NCI-H1417 treated with DMSO at 0.1 percent for 48 hours (cell line): ENCODE measurements around the gene RAB23.

ENCODE experiments used
- DNase-seq: peaks from one replicate; lab custom pipeline; 2025; lab: John Stamatoyannopoulos, UW

The RAB23 gene

DNA sequence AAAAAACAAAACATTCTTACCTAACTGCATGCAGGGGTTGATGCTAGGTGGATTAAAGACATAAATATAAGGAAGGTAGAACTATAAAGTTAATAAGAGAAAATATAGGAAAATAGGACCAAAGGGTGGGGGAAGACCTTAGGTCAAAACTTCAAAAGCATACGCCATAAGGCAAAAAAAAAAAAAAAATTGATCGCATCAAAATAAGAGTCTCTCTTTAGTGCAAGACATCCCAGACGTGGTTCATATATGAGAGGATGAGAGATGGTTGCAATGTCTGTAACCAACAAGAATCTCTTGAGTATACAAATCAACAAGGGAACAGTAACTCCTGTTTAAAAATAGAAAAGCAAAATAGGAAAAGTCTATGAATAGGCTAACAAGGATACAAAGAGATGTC lies 41.5 kb downstream of the RAB23 start:
- no peak for DNase-seq

GRCh38 chr6:57177545-57178265 lies 44.4 kb downstream of the RAB23 start:
- no peak for DNase-seq

- no peak for DNase-seq
Measured at GRCh38 chr6:57174511-57174907, 47.6 kb downstream of the RAB23 start.

DNA sequence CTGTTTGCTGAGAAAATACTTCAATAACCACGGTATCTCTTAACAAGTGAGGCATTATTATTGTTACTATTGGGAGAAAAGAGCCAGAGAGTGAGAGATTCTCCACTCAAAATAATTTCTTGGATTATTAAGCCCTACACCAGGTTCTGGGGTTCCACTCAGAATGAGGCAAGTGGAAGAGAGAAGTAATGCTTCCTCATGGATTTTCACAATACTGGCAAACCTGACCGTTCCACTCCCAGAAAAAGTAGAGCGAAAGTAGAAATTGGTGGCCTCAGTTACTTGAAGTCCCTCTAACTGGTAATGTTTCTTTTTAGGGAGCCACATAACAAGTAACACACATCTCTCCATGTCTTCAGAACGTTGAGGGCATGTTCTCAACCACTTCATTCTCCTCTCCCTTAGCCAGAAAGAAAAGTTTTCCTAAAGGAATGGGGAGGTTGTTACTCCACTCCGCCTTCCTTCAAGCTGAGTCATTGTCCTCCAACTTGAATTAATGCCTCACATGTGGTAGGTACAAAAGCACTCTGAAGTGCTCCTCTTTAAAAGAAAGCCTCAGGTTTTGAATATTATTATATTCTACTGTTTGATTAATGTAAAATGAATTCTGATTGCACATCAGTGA lies 48.1 kb downstream of the RAB23 start:
- DNase-seq, result no peak

DNA sequence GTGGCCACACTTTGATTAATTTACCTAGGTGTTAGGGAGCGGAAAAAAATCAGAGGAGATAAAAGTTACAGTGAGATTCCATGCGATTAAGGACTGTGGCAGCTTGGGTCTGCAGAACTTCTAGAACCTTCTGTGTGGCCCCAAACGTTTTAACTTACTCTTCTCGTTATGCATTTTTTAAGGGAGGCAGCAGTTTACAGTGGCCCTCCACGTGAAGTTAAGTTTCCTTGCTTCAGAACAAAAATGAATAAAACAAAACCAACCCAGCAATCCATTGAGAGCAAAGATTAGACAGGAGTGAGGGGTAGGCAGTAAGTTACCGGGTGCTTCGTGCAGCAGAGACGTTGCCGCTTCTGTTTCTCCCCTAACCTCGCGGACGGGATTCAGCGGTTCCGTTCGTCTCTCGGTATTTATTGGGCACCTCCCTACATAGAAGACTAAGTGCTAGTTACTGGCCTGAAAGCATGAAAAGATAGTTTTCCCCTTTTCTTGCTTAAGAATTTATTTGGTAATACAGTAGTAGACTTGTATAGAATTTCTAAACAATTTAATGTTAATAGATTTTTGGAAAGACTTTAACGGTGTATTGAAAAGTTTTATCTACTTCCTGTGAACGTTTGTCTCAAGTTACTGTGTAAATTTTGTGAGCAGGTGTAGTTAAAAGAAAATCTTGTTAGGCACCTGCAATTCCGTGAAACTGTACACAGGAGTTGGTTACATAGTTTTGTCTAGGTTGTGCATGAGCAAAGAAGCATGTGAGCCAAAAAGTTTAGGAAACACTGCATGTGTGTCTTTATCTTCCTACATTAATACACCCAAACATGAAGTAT lies 48.8 kb downstream of the RAB23 start:
- no peak for DNase-seq

DNA sequence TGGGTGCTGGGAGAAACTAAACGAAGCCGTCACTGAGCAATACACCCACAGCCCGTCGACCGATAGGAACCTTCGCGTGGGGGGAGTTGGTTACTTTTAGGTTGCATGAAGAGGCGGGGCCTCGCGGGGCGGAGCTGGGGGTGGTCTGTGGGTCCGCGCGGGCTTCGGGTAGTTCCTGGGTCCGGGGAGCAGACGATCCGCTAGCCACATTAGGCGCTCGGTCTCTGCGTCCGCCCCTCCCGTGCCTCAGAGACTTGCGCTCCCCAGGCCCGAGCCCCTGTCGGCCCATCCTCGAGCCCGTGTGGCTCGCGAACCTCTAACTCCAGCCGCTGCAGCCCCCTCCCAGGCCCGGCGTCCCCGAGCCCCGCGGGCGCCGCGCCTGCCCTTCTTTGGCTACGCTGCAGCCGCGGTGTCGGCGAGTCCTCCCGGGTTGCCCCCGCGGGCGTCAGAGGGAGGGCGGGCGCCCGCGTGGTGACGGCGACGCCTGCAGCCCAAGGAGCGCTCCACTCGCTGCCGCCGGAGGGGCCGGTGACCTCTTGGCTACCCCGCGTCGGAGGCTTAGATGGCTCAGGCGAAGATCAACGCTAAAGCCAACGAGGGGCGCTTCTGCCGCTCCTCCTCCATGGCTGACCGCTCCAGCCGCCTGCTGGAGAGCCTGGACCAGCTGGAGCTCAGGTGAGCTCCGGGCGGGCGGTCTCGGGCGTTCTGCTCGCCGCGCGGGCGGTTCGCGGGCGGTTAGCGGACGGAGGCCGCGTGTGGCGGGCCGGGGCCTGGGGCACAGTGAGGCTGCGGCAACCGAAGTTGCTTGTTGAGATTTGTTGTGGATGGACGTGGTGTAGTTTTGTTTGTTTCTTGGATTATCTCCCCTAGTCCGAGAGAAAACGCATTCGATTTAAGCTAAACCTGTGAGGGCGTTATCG lies 49.7 kb downstream of the RAB23 start, which contains the start of gene BAG2:
TSS of gene BAG2 (plus strand) at position 191 of the 920 bp plus-strand sequence. CDS start at position 563, 372 bp downstream.
- peak; percentile 67 for DNase-seq

GRCh38 chr6:57165080-57165479 lies 57.0 kb downstream of the RAB23 start:
- DNase-seq, result no peak

- no peak for DNase-seq
Measured at GRCh38 chr6:57163956-57164355, 58.2 kb downstream of the RAB23 start.

DNA sequence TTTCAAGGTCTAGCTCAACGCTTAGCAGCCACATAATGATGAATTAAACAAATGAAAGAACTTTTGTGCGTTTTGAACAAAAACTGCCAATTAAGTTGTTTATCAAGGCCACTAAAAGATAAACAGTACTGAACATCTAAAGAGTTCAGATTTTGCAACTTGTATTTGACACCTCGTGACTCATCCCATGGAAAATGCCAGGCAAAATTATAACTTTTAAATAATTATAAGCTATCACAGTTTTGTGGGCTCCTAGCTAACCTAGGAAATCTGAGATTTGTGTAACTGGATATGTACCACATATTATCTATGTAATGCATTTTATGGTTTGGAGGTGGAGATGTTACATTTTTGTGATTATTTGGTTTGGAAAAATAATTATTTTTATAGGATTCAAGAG lies 59.6 kb downstream of the RAB23 start:
- DNase-seq, result no peak

- DNase-seq, result no peak
Measured at GRCh38 chr6:57162028-57162427, 60.1 kb downstream of the RAB23 start.

GRCh38 chr6:57159127-57159526 lies 63.0 kb downstream of the RAB23 start:
- DNase-seq, result no peak

GRCh38 chr6:57158658-57159057 lies 63.4 kb downstream of the RAB23 start:
- no peak for DNase-seq

GRCh38 chr6:57147955-57148858 lies 73.9 kb downstream of the RAB23 start:
- no peak for DNase-seq

DNA sequence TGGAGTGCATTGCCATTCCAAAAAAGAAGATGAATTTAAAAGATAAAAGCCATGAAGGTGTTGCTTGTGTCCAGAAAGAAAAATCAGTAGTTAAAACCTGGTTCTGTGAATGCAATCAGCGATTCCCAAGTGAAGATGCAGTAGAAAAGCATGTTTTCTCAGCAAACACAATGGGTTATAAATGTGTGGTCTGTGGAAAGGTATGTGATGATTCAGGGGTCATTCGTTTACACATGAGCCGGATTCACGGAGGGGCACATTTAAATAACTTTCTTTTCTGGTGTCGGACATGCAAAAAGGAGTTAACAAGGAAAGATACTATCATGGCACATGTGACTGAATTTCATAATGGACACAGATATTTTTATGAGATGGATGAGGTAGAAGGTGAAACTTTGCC lies 74.7 kb downstream of the RAB23 start:
- DNase-seq, result no peak

GRCh38 chr6:57143690-57144089 lies 78.4 kb downstream of the RAB23 start:
- DNase-seq, result no peak

DNA sequence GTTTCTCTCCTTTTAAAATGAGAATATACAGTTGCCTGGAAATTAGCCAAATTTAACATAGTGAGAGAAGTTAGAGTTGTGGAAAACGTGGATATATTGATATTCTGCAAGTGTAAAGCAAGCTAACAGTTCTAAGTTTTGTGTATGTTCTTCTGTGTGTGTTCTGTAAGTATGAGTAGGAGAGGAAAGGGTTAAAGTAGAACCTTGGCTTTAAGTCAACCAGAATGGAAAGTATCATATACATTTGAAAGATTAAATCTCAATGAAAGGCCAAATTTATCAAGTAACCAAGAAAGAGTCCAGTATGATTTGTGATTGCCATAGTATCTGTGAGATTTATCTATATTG lies 80.0 kb downstream of the RAB23 start:
- DNase-seq, result no peak

DNA sequence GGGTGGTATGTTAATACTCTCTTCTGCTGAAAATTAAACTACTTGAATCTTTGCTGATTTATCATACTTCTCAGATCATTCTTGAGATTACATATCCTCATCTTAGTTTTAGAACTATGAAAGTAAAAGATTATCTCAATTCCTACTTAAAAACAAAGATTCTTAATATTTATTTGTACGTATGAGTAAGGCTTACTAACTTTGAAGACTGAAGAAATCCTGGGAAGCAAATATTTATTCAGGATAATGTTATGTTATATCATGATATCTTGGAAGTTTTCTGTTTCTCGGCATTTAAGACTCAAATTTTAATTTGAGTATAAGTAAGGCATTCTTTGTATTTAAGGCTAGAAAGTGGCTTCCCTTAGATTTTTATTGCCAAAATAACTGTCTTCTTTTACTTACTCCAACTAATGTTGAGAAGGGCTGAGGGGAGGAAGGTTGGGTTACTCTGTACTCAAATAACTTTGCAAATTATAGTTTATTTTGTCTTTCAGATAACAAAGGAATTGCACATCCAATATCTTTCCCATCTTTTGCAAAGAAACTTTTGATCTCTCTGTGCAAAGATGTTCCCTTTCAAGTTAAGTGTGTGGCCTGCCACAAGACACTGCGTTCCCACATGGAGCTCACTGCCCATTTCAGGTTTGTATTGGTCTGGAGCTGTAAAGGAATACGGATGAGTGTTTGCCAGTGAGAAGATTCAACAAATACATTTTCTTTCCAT lies 80.5 kb downstream of the RAB23 start:
- DNase-seq, result no peak

GRCh38 chr6:57138026-57138425 lies 84.1 kb downstream of the RAB23 start:
- DNase-seq, result no peak

GRCh38 chr6:57137350-57137749 lies 84.8 kb downstream of the RAB23 start:
- no peak for DNase-seq
